PFSK-1 (cell line): Measurements from ENCODE around the gene PURB.

Source experiments
- FOXP2 ChIP-seq: optimal IDR thresholded peaks from 2 replicates; pipeline ENCODE3; 2011; ENCODE audit warnings: borderline replicate concordance, control low read depth, inconsistent platforms; ENCODE audit not compliant: insufficient read depth; ENCODE audit errors: extremely low read length, extremely low read depth
- POLR2AphosphoS5 ChIP-seq: IDR thresholded peaks from 2 replicates; pipeline ENCODE4 v1.6.1; 2012; ENCODE audit warnings: low read depth, mild to moderate bottlenecking, control low read depth, low read length, moderate library complexity
- REST ChIP-seq, 2 experiments: IDR thresholded peaks; 2 replicates each; pipeline versions ENCODE4 v1.6.1 to v1.8.0; 2011 to 2012; ENCODE audit warnings: low read depth in 2 of 2, low read length in 2 of 2, control low read depth in 1 of 2, inconsistent platforms in 1 of 2, mild to moderate bottlenecking in 1 of 2, moderate library complexity in 1 of 2; ENCODE audit not compliant: insufficient read depth in 1 of 2
- SIN3A ChIP-seq: IDR thresholded peaks from 2 replicates; pipeline ENCODE4 v1.6.1; 2012; ENCODE audit warnings: mild to moderate bottlenecking, low read length, moderate library complexity, borderline replicate concordance; ENCODE audit not compliant: insufficient read depth
- TAF1 ChIP-seq: IDR thresholded peaks from 2 replicates; pipeline ENCODE4 v1.6.1; 2012; ENCODE audit warnings: low read length, control low read depth, borderline replicate concordance; ENCODE audit not compliant: insufficient read depth

Gene PURB

DNA sequence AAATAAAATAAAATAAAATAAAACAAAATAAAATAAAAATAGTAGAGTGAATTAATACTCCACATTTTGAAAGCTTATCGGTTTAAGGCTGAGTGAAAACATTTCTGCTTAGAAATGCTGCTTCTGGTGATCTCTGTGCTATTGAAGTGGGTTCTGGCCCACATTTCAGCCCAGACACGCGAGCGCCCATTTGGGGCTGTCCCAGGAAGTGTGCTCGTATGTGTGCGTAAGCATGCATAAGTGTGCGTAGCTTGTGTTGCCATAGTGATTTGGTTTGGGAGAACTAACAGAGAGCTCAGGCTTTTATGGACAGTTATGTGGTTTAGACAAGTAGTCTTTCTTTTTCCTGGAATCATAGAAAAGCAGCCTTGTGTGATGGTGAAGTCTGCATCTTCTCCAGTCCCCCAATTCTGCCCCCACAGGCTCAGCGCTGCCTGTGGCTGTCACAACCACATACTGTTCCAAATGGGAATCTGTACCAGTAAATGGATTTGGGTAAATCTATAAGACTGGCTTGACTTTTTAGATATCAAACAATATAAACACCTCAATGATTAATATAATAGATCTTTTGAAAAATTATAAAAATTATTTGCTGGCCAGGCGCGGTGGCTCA, 29.8 kb upstream of the PURB start:
- TF ChIP-seq SIN3A (no peak), REST (IDR thresholded peaks at IDR 0.05; ENCODE audit: insufficient read depth in 1 of 2, low read depth in 2 of 2, low read length in 2 of 2) (no peak), POLR2AphosphoS5 (no peak), FOXP2 (no peak), TAF1 (no peak)

DNA sequence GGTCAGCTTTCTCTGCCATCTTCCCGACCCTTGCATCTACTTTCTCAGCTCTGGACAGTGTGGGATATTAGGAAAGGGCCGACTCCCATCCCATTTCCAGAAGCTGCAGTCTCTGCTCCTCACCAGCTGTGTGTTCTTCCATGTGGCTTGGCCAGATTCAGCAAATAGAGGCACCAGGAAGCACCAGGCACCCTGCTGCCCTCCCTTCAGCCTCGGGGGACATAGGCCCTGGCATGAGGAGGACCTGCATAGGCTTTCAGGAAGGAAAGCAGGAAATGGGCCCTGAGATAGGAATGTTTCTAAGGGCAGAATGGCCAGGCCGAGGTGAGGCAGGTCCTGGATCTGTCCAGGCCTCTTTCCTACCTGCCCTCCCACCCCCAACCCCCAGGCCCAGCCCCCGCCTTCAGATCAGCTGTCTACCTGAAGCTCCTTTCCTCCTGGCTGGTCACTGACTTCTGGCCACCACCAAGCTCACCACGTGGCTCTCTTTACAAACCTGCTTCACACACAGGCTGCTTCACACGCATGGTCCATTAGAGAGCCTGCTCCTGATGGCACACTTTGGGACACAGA, 27.5 kb upstream of the PURB start:
- no peak for TF ChIP-seq SIN3A
- TF ChIP-seq REST (IDR thresholded peaks at IDR 0.05; ENCODE audit: insufficient read depth in 1 of 2, low read depth in 2 of 2, low read length in 2 of 2): no peak
- TF ChIP-seq POLR2AphosphoS5: no peak

GRCh38 chr7:44911911-44912310, 26.6 kb upstream of the PURB start:
- TF ChIP-seq SIN3A (no peak), TAF1 (no peak), REST (IDR thresholded peaks at IDR 0.05; ENCODE audit: insufficient read depth in 1 of 2, low read depth in 2 of 2, low read length in 2 of 2) (no peak), POLR2AphosphoS5 (no peak), FOXP2 (no peak)

GRCh38 chr7:44909596-44910389, 24.5 kb upstream of the PURB start:
- TF ChIP-seq REST (IDR thresholded peaks at IDR 0.05; ENCODE audit: insufficient read depth in 1 of 2, low read depth in 2 of 2, low read length in 2 of 2) (no peak), POLR2AphosphoS5 (no peak)

DNA sequence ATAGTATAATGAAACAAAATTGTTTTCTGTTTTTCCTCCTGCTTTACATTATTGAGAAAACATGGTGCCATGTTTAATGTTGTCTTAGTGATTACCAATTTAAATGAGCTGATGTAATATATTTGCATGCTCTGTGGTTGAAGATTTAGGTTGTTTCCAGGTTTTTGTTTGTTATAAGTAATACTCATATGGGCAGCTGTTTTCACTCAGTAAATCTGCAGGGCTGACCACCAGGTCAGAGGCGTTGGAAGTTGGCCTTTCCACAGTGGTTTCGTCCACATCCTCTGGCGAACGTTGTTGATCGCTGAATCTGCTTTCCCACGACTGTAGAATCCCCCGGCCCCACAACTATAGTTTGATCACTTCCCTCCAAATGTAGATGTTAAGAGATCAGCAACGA, 21.6 kb upstream of the PURB start:
- TF ChIP-seq TAF1 (no peak), POLR2AphosphoS5 (no peak), REST (IDR thresholded peaks at IDR 0.05; ENCODE audit: insufficient read depth in 1 of 2, low read depth in 2 of 2, low read length in 2 of 2) (no peak), SIN3A (no peak), FOXP2 (no peak)
